Loucy (cell line): ENCODE measurements around the gene DPF3.

Experiments used
- CTCF ChIP-seq: fragments of 200-600 bp; sonication (generic); conservative IDR thresholded peaks from 2 replicates; pipeline ENCODE4 v1.5.1; 2014; ENCODE audit warnings: mild to moderate bottlenecking, antibody characterized with exemption, low read length
- EZH2phosphoT487 ChIP-seq: fragments of 200-600 bp; IDR thresholded peaks from 2 replicates; pipeline ENCODE4 v1.6.1; 2018; ENCODE audit warnings: antibody characterized with exemption, mild to moderate bottlenecking, moderate library complexity, borderline replicate concordance

DNA sequence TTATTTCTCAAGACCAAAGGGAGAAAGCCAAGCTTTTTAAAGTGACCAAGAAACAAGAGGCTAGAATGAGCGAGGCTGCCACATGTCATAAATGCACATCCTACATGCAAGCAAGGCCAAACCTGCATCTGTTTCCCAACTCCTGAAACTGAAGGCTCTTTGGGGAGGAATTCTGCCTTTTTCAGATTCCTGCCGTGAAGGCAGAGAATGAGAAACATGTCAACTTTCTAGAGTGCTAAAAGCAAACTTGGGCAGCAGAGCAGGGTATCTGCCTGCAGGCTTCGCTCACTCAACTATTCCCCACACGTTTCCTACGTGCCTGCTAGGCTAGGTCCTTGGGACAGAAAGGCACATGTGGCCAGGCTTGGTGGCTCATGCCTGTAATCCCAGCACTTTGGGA is 15.2 kb downstream of the DPF3 start:
- TF ChIP-seq CTCF, result no peak
- no peak for TF ChIP-seq EZH2phosphoT487
